KMS-11 (cell line): ENCODE measurements around the gene DEPDC5.

Experiments
- H2AFZ ChIP-seq: fragments of 200-600 bp; sonication (generic); 2 replicates; pipeline ENCODE4 v1.6.1; 2016; ENCODE audit warnings: antibody characterized with exemption, mixed run types, low read depth
- H3K27ac ChIP-seq: fragments of 200-600 bp; sonication (generic); 2 replicates; pipeline ENCODE4 v1.6.1; 2016; ENCODE audit warnings: mild to moderate bottlenecking, mixed run types
- H3K27me3 ChIP-seq: fragments of 200-600 bp; sonication (generic); 2 replicates; pipeline ENCODE4 v1.6.1; 2017; ENCODE audit warnings: mild to moderate bottlenecking, low read depth, mixed run types, moderate library complexity; ENCODE audit not compliant: insufficient read depth
- H3K36me3 ChIP-seq: fragments of 200-600 bp; sonication (generic); 2 replicates; pipeline ENCODE4 v1.6.1; 2017; ENCODE audit warnings: mild to moderate bottlenecking, mixed run types; ENCODE audit not compliant: insufficient read depth
- H3K4me1 ChIP-seq: fragments of 200-600 bp; sonication (generic); 2 replicates; pipeline ENCODE4 v1.6.1; 2016; ENCODE audit warnings: mild to moderate bottlenecking, low read depth, mixed run types; ENCODE audit not compliant: poor library complexity, severe bottlenecking
- H3K4me2 ChIP-seq: fragments of 200-600 bp; sonication (generic); 2 replicates; pipeline ENCODE4 v1.7.0; 2016; ENCODE audit warnings: mild to moderate bottlenecking, mixed run types
- H3K4me3 ChIP-seq: fragments of 200-600 bp; sonication (generic); IDR thresholded peaks from 2 replicates; pipeline ENCODE4 v1.6.1; 2017; ENCODE audit warnings: low read depth, low read length, mixed read lengths; ENCODE audit not compliant: insufficient read depth
- H3K79me2 ChIP-seq: fragments of 200-600 bp; sonication (generic); 2 replicates; pipeline ENCODE4 v1.6.1; 2016; ENCODE audit warnings: low read depth, mixed run types; ENCODE audit not compliant: insufficient read depth
- H3K9ac ChIP-seq: fragments of 200-600 bp; sonication (generic); 2 replicates; pipeline ENCODE4 v1.6.1; 2016; ENCODE audit warnings: mild to moderate bottlenecking, mixed run types
- H4K20me1 ChIP-seq: fragments of 200-600 bp; sonication (generic); 2 replicates; pipeline ENCODE4 v1.6.1; 2016; ENCODE audit warnings: mild to moderate bottlenecking, mixed run types; ENCODE audit not compliant: insufficient read depth
- CTCF ChIP-seq: fragments of 200-600 bp; sonication (generic); conservative IDR thresholded peaks from 2 replicates; pipeline ENCODE4 v1.6.1; 2017; ENCODE audit warnings: low read depth, mild to moderate bottlenecking, antibody characterized with exemption, low read length, moderate library complexity, mixed read lengths

The DEPDC5 gene

GRCh38 chr22:31816750-31817149 is 62.9 kb downstream of the DEPDC5 start:
- H3K27me3 ChIP-seq: no peaks in the 10 kb centered on the region
- no peak overlapping the region for H3K9ac ChIP-seq
- no peak overlapping the region for H3K4me2 ChIP-seq
- H3K36me3 ChIP-seq: no peaks in the 10 kb centered on the region
- no peak for TF ChIP-seq CTCF
- no peaks in the 10 kb centered on the region for H3K79me2 ChIP-seq
- no peak overlapping the region for H2AFZ ChIP-seq
- H3K27ac ChIP-seq: no peak overlapping the region
- no peaks in the 10 kb centered on the region for H4K20me1 ChIP-seq
- H3K4me1 ChIP-seq: peaks cover 5% of the 10 kb centered on the region
- H3K4me3 ChIP-seq: no peak overlapping the region

DNA sequence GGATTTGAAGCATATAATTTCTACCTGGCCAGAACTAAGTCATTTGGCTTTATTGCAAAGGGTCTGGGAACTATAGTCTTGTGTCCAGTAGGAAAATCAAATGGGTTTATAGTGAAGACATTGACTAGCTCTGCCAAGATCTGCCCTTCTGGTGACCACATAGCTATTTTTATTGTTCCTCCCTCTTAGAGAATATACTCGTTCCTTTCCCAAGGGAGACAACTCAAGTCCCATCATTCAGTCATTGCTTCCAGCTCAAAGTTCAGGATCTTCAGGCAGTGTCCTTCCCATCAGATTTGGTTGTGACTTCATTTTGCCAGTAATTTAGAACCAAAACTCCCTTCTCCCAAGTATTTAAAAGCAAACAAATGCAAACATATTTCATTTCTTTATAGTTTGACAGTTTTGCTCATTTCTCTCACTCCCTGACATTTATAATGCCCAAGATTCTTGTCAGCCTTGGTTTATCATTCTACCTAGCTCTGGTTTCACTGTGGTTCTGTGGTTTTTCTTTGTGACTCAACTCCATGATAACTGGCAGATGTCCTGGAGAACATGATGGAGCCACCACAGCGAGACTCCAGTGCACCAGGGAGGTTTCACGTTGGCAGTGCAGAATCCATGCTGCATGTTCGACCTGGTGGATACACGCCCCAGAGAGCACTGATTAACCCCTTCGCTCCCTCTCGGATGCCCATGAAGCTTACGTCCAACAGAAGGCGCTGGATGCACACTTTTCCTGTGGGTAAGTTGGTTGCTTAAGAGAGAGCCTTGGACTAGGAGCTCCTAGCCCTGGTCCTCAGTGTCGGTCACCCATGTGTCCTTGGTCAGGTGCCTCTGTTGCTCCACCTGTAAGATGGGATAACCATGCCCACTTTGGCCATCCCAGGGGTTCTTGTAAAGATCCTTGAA is 64.9 kb downstream of the DEPDC5 start:
- Histone ChIP-seq H3K4me3 (no peak overlapping the region), H3K27me3 (no peaks in the 10 kb centered on the region), H3K4me1 (peaks cover 5% of the 10 kb centered on the region), H3K4me2 (no peak overlapping the region), H3K9ac (no peak overlapping the region), H3K36me3 (no peaks in the 10 kb centered on the region), H3K27ac (no peak overlapping the region), H2AFZ (no peak overlapping the region), H3K79me2 (no peaks in the 10 kb centered on the region), H4K20me1 (no peaks in the 10 kb centered on the region)
- TF ChIP-seq CTCF: no peak

DNA sequence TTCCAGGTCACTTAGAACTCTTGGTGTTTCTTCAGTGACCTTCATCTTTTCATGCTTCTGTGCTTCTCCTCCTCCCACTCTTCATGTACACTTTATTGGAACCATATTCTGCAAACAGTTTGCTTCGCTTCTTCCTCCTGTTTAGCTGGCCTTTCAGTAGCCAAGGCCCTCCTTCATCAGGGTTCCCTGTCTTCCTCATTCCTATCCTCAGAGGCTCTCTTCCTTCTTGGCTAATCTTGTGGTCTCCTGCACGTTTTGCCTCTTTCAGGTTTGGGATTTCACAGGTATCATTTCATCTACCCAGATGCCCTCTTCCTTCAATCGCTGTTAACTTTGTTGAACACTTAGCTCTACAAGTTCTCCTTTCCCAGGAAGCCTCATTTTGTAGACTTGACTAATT is 66.8 kb downstream of the DEPDC5 start:
- no peak overlapping the region for H2AFZ ChIP-seq
- H3K36me3 ChIP-seq: no peaks in the 10 kb centered on the region
- no peak overlapping the region for H3K9ac ChIP-seq
- no peak overlapping the region for H3K27ac ChIP-seq
- no peak overlapping the region for H3K4me3 ChIP-seq
- no peaks in the 10 kb centered on the region for H3K79me2 ChIP-seq
- H3K4me2 ChIP-seq: no peak overlapping the region
- H4K20me1 ChIP-seq: no peaks in the 10 kb centered on the region
- H3K4me1 ChIP-seq: peaks cover 5% of the 10 kb centered on the region
- TF ChIP-seq CTCF: no peak
- H3K27me3 ChIP-seq: no peaks in the 10 kb centered on the region

DNA sequence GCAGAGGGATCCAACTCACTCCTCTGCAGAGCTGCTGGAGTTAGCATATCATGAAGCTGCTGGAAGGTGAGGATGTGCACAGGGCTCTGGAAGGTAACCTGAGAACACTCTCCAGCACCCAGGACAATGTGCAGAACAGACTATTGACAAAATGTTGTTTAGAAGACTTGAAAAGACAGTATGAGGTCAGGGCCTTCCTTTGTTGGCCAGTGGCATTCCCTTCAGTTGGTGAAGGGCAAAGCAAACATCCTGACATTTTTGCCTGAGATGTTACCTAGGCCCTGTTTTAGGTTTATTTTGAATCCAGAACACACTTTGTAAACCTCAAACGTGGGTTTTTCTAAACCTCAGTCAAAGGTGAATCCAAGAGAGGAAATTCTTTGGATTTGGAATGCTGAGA is 67.8 kb downstream of the DEPDC5 start:
- H2AFZ ChIP-seq: no peak overlapping the region
- no peak overlapping the region for H3K27ac ChIP-seq
- H4K20me1 ChIP-seq: no peaks in the 10 kb centered on the region
- TF ChIP-seq CTCF: no peak
- no peaks in the 10 kb centered on the region for H3K79me2 ChIP-seq
- H3K4me1 ChIP-seq: peaks cover 5% of the 10 kb centered on the region
- H3K4me2 ChIP-seq: no peak overlapping the region
- no peaks in the 10 kb centered on the region for H3K36me3 ChIP-seq
- H3K9ac ChIP-seq: no peak overlapping the region
- H3K27me3 ChIP-seq: no peaks in the 10 kb centered on the region
- H3K4me3 ChIP-seq: no peak overlapping the region
